ENCODE measurements around the gene SCAPER.

Gene SCAPER

GRCh38 chr15:76345880-76346668, 559.1 kb downstream of the SCAPER start:
- no peak overlapping the region for H3K27ac ChIP-seq (ENCODE audit: low read depth, low read length)
- peak overlapping the region; percentile 64 for H3K4me3 ChIP-seq (ENCODE audit: low read depth, low read length)
- H3K4me1 ChIP-seq (ENCODE audit: control insufficient read depth, insufficient read depth, low read length) = peaks cover 16% of the 10 kb centered on the region
- no peaks in the 10 kb centered on the region for H3K36me3 ChIP-seq (ENCODE audit: control insufficient read depth, insufficient read depth, low read length)
- no peaks in the 10 kb centered on the region for H3K9me3 ChIP-seq (ENCODE audit: control insufficient read depth, insufficient read depth, low read depth, low read length)
- peak overlapping the region; percentile 21 for H3K9ac ChIP-seq (ENCODE audit: low read length)
- peaks cover 100% of the 10 kb centered on the region for H3K27me3 ChIP-seq (ENCODE audit: control insufficient read depth, insufficient read depth, low read length)

- peaks cover 22% of the 10 kb centered on the region for H3K4me1 ChIP-seq (ENCODE audit: control insufficient read depth, insufficient read depth, low read length)
- no peaks in the 10 kb centered on the region for H3K9me3 ChIP-seq (ENCODE audit: control insufficient read depth, insufficient read depth, low read depth, low read length)
- peak overlapping the region; percentile 64 for H3K4me3 ChIP-seq (ENCODE audit: low read depth, low read length)
- no peaks in the 10 kb centered on the region for H3K36me3 ChIP-seq (ENCODE audit: control insufficient read depth, insufficient read depth, low read length)
- no peak overlapping the region for H3K27ac ChIP-seq (ENCODE audit: low read depth, low read length)
- H3K27me3 ChIP-seq (ENCODE audit: control insufficient read depth, insufficient read depth, low read length) = peaks cover 100% of the 10 kb centered on the region
- H3K9ac ChIP-seq (ENCODE audit: low read length) = no peak overlapping the region
Observed at GRCh38 chr15:76345583-76345879, 559.6 kb downstream of the SCAPER start.

- H3K9ac ChIP-seq (ENCODE audit: low read length) = no peak overlapping the region
- H3K27me3 ChIP-seq (ENCODE audit: control insufficient read depth, insufficient read depth, low read length) = peaks cover 100% of the 10 kb centered on the region
- peaks cover 26% of the 10 kb centered on the region for H3K4me1 ChIP-seq (ENCODE audit: control insufficient read depth, insufficient read depth, low read length)
- H3K36me3 ChIP-seq (ENCODE audit: control insufficient read depth, insufficient read depth, low read length) = no peaks in the 10 kb centered on the region
- no peak overlapping the region for H3K27ac ChIP-seq (ENCODE audit: low read depth, low read length)
- H3K4me3 ChIP-seq (ENCODE audit: low read depth, low read length) = peak overlapping the region; percentile 64
- H3K9me3 ChIP-seq (ENCODE audit: control insufficient read depth, insufficient read depth, low read depth, low read length) = no peaks in the 10 kb centered on the region
Observed at GRCh38 chr15:76344893-76345582, 560.1 kb downstream of the SCAPER start.

- H3K27ac ChIP-seq (ENCODE audit: low read depth, low read length) = no peak overlapping the region
- no peaks in the 10 kb centered on the region for H3K9me3 ChIP-seq (ENCODE audit: control insufficient read depth, insufficient read depth, low read depth, low read length)
- H3K27me3 ChIP-seq (ENCODE audit: control insufficient read depth, insufficient read depth, low read length) = peaks cover 100% of the 10 kb centered on the region
- no peak overlapping the region for H3K9ac ChIP-seq (ENCODE audit: low read length)
- peaks cover 38% of the 10 kb centered on the region for H3K4me1 ChIP-seq (ENCODE audit: control insufficient read depth, insufficient read depth, low read length)
- no peaks in the 10 kb centered on the region for H3K36me3 ChIP-seq (ENCODE audit: control insufficient read depth, insufficient read depth, low read length)
- H3K4me3 ChIP-seq (ENCODE audit: low read depth, low read length) = 0 out of 2 replicates have a peak overlapping the region, but pooled peaks have one; percentile 2
Observed at GRCh38 chr15:76343313-76343996, 561.7 kb downstream of the SCAPER start.

GRCh38 chr15:76342382-76343201, 562.5 kb downstream of the SCAPER start:
- Histone ChIP-seq H3K9ac (ENCODE audit: low read length) (no peak overlapping the region), H3K4me3 (ENCODE audit: low read depth, low read length) (0 out of 2 replicates have a peak overlapping the region, but pooled peaks have one; percentile 50), H3K36me3 (ENCODE audit: control insufficient read depth, insufficient read depth, low read length) (no peaks in the 10 kb centered on the region), H3K4me1 (ENCODE audit: control insufficient read depth, insufficient read depth, low read length) (peaks cover 40% of the 10 kb centered on the region), H3K27ac (ENCODE audit: low read depth, low read length) (no peak overlapping the region), H3K27me3 (ENCODE audit: control insufficient read depth, insufficient read depth, low read length) (peaks cover 100% of the 10 kb centered on the region), H3K9me3 (ENCODE audit: control insufficient read depth, insufficient read depth, low read depth, low read length) (no peaks in the 10 kb centered on the region)

GRCh38 chr15:76342058-76342381, 563.1 kb downstream of the SCAPER start:
- H3K4me1 ChIP-seq (ENCODE audit: control insufficient read depth, insufficient read depth, low read length) = peaks cover 43% of the 10 kb centered on the region
- no peak overlapping the region for H3K27ac ChIP-seq (ENCODE audit: low read depth, low read length)
- peak overlapping the region; percentile 50; the same call in 1 of the 2 replicates for H3K4me3 ChIP-seq (ENCODE audit: low read depth, low read length)
- no peak overlapping the region for H3K9ac ChIP-seq (ENCODE audit: low read length)
- H3K27me3 ChIP-seq (ENCODE audit: control insufficient read depth, insufficient read depth, low read length) = peaks cover 100% of the 10 kb centered on the region
- no peaks in the 10 kb centered on the region for H3K9me3 ChIP-seq (ENCODE audit: control insufficient read depth, insufficient read depth, low read depth, low read length)
- no peaks in the 10 kb centered on the region for H3K36me3 ChIP-seq (ENCODE audit: control insufficient read depth, insufficient read depth, low read length)

- no peak overlapping the region for H3K9ac ChIP-seq (ENCODE audit: low read length)
- H3K27me3 ChIP-seq (ENCODE audit: control insufficient read depth, insufficient read depth, low read length) = peaks cover 100% of the 10 kb centered on the region
Observed at GRCh38 chr15:76341366-76342057, 563.6 kb downstream of the SCAPER start.

GRCh38 chr15:76340803-76341365, 564.3 kb downstream of the SCAPER start:
- H3K9ac ChIP-seq (ENCODE audit: low read length) = no peak overlapping the region
- H3K4me1 ChIP-seq (ENCODE audit: control insufficient read depth, insufficient read depth, low read length) = peaks cover 44% of the 10 kb centered on the region
- no peaks in the 10 kb centered on the region for H3K36me3 ChIP-seq (ENCODE audit: control insufficient read depth, insufficient read depth, low read length)
- peak overlapping the region; percentile 50 for H3K4me3 ChIP-seq (ENCODE audit: low read depth, low read length)
- H3K27ac ChIP-seq (ENCODE audit: low read depth, low read length) = no peak overlapping the region
- no peaks in the 10 kb centered on the region for H3K9me3 ChIP-seq (ENCODE audit: control insufficient read depth, insufficient read depth, low read depth, low read length)
- peaks cover 100% of the 10 kb centered on the region for H3K27me3 ChIP-seq (ENCODE audit: control insufficient read depth, insufficient read depth, low read length)

More at GRCh38 chr15:76341366-76342057, 563.6 kb downstream of the SCAPER start:
- Histone ChIP-seq H3K4me1 (ENCODE audit: control insufficient read depth, insufficient read depth, low read length) (peaks cover 44% of the 10 kb centered on the region), H3K9me3 (ENCODE audit: control insufficient read depth, insufficient read depth, low read depth, low read length) (no peaks in the 10 kb centered on the region), H3K27ac (ENCODE audit: low read depth, low read length) (no peak overlapping the region), H3K36me3 (ENCODE audit: control insufficient read depth, insufficient read depth, low read length) (no peaks in the 10 kb centered on the region), H3K4me3 (ENCODE audit: low read depth, low read length) (peak overlapping the region; percentile 50)

GRCh38 chr15:76340198-76340802, 564.8 kb downstream of the SCAPER start:
- Histone ChIP-seq H3K36me3 (ENCODE audit: control insufficient read depth, insufficient read depth, low read length) (no peaks in the 10 kb centered on the region), H3K9ac (ENCODE audit: low read length) (no peak overlapping the region), H3K9me3 (ENCODE audit: control insufficient read depth, insufficient read depth, low read depth, low read length) (no peaks in the 10 kb centered on the region), H3K27me3 (ENCODE audit: control insufficient read depth, insufficient read depth, low read length) (peaks cover 100% of the 10 kb centered on the region), H3K27ac (ENCODE audit: low read depth, low read length) (no peak overlapping the region), H3K4me1 (ENCODE audit: control insufficient read depth, insufficient read depth, low read length) (peaks cover 44% of the 10 kb centered on the region), H3K4me3 (ENCODE audit: low read depth, low read length) (peak overlapping the region; percentile 50)
